Astrocyte of the cerebellum (primary cell): ENCODE measurements around the gene CLSTN3.
"Not testable (repeated sequence)": the region's sequence is repeated elsewhere in the genome, so short reads cannot be mapped to it uniquely, and the experiment has no call there.

Source experiments
- DNase-seq: peaks from one replicate; pipeline ENCODE4 v3.0.0-alpha.2; 2011; ENCODE audit warnings: low read depth
- H3K4me3 ChIP-seq: 2 replicates; pipeline ENCODE4 v1.5.1; 2011; ENCODE audit warnings: mild to moderate bottlenecking, low read depth, low read length, moderate library complexity
- CTCF ChIP-seq: IDR thresholded peaks from 2 replicates; pipeline ENCODE4 v1.5.1; 2012; ENCODE audit warnings: low read length, low read depth, moderate library complexity, mild to moderate bottlenecking; ENCODE audit errors: missing control alignments
- in situ Hi-C: cut with HindIII; loops from 2 replicates; pipeline ENCODE4 v1.10.0; 2017; ENCODE audit warnings: low sequenced_read_pairs

CLSTN3 gene

GRCh38 chr12:7176595-7176994 lies 46.4 kb downstream of the CLSTN3 start:
- in situ Hi-C loops = no loop called here
- no peak for TF ChIP-seq CTCF
- DNase-seq = no peak
- H3K4me3 ChIP-seq = no peak overlapping the region

GRCh38 chr12:7178481-7178880 lies 48.3 kb downstream of the CLSTN3 start:
- DNase-seq = no peak
- H3K4me3 ChIP-seq = no peak overlapping the region
- in situ Hi-C loops = no loop called here
- no peak for TF ChIP-seq CTCF

GRCh38 chr12:7180685-7181084 lies 50.5 kb downstream of the CLSTN3 start:
- no peak for TF ChIP-seq CTCF

GRCh38 chr12:7186058-7186457 lies 55.9 kb downstream of the CLSTN3 start:
- DNase-seq, in situ Hi-C loops, H3K4me3 ChIP-seq: not testable (repeated sequence)

More at GRCh38 chr12:7180685-7181084, 50.5 kb downstream of the CLSTN3 start:
- in situ Hi-C loops = no loop called here
- no peak overlapping the region for H3K4me3 ChIP-seq
- no peak for DNase-seq

DNA sequence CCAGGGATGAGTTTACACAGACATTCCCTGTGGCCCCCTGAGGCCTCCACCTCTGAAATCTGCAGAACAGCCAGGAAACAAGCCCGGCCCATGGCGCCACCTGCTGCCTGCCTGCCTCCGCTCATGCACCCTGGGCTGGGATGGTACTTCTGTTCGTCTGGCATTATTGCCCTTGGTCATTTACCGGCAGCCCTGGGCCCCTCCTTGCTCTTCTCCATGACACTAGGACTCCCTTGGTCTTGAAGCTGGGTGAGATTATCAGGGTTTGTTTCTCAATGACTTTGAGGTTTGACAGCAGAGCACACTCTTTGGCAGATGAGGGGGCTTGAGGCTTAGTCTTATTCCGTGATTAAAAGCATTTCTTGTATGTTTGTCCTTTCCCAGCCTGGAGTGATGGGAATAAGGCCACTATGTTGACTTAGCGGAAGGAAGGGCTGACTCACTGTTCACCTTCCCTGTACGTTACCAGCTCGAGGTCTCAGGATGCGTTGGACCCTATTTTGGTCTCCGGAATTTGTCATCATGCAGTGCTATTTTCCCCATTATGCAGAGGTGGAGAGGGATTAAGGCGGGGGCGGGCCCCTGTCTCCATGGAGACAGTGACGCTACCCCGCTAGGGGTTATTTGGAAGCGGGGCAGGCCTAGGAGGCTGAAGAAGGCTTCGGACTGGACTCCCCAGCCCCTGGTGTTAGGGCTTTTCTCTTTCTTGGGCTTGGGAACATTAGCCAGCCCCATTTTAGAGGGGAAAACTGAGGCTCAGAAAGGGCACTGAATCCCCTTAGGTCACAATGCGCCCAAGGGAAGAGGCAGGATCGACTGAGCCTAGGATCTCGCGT lies 58.6 kb downstream of the CLSTN3 start:
- H3K4me3 ChIP-seq = peak overlapping the region; percentile 76
- in situ Hi-C loops = no loop called here
- peak; percentile 1 for DNase-seq
- peak; percentile 66 for TF ChIP-seq CTCF

GRCh38 chr12:7189398-7190267 lies 59.5 kb downstream of the CLSTN3 start, which contains the start of gene PEX5:
Gene PEX5, plus strand, starts transcription at chr12:7189686. Its CDS starts 692 bp downstream, at chr12:7190378.
- peak within 1 kb of the TSS; percentile 76 for H3K4me3 ChIP-seq
- DNase-seq = peak; percentile 84
- in situ Hi-C loops = no loop called here
- TF ChIP-seq CTCF = no peak
